A673 (cell line): Measurements from ENCODE around the gene MKNK1.
"Not testable (repeated sequence)": the region's sequence is repeated elsewhere in the genome, so short reads cannot be mapped to it uniquely, and the experiment has no call there.

ENCODE experiments used
- CTCF ChIP-seq: fragments of 300-800, 200-600 bp; sonication (generic); conservative IDR thresholded peaks from 2 replicates; pipeline ENCODE4 v1.5.1; 2017; ENCODE audit warnings: low read depth, mild to moderate bottlenecking, antibody characterized with exemption, low read length, moderate library complexity, mixed read lengths
- EZH2 ChIP-seq: fragments of 200-600 bp; sonication (generic); IDR thresholded peaks from 2 replicates; pipeline ENCODE4 v1.6.1; 2017; ENCODE audit warnings: borderline replicate concordance, low read depth, mild to moderate bottlenecking, mixed read lengths, antibody characterized with exemption, low read length; ENCODE audit not compliant: poor library complexity, severe bottlenecking

GRCh38 chr1:46651152-46651551 lies 47.1 kb upstream of the MKNK1 start:
- not testable (repeated sequence) for TF ChIP-seq CTCF, EZH2
